ENCODE measurements around the gene DKC1.
A peak's percentile ranks its signal among the peaks of the same experiment; 100 is the strongest.

DKC1 gene

GRCh38 chrX:154775419-154776349, 13.0 kb downstream of the DKC1 start:
- H3K4me3 ChIP-seq (ENCODE audit: severe bottlenecking) = no peak overlapping the region
- no peaks in the 10 kb centered on the region for H3K9me3 ChIP-seq (ENCODE audit: severe bottlenecking)
- TF ChIP-seq, protein P1, sequence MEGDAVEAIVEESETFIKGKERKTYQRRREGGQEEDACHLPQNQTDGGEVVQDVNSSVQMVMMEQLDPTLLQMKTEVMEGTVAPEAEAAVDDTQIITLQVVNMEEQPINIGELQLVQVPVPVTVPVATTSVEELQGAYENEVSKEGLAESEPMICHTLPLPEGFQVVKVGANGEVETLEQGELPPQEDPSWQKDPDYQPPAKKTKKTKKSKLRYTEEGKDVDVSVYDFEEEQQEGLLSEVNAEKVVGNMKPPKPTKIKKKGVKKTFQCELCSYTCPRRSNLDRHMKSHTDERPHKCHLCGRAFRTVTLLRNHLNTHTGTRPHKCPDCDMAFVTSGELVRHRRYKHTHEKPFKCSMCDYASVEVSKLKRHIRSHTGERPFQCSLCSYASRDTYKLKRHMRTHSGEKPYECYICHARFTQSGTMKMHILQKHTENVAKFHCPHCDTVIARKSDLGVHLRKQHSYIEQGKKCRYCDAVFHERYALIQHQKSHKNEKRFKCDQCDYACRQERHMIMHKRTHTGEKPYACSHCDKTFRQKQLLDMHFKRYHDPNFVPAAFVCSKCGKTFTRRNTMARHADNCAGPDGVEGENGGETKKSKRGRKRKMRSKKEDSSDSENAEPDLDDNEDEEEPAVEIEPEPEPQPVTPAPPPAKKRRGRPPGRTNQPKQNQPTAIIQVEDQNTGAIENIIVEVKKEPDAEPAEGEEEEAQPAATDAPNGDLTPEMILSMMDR (IDR thresholded peaks at IDR 0.05; ENCODE audit: poor library complexity, severe bottlenecking) = no peak
- no peaks in the 10 kb centered on the region for H3K27me3 ChIP-seq (ENCODE audit: insufficient read depth, poor library complexity, severe bottlenecking)
- H3K27ac ChIP-seq (ENCODE audit: poor library complexity, severe bottlenecking) = no peak overlapping the region
- H3K4me1 ChIP-seq (ENCODE audit: insufficient read depth, poor library complexity, severe bottlenecking) = no peaks in the 10 kb centered on the region
- ATAC-seq (ENCODE audit: low read depth) (peak; percentile 38; the same call in 1 of the 3 replicates), DNase-seq (ENCODE audit: low spot score) (no peak)
- peaks cover 61% of the 10 kb centered on the region for H3K36me3 ChIP-seq (ENCODE audit: low read depth)

DNA sequence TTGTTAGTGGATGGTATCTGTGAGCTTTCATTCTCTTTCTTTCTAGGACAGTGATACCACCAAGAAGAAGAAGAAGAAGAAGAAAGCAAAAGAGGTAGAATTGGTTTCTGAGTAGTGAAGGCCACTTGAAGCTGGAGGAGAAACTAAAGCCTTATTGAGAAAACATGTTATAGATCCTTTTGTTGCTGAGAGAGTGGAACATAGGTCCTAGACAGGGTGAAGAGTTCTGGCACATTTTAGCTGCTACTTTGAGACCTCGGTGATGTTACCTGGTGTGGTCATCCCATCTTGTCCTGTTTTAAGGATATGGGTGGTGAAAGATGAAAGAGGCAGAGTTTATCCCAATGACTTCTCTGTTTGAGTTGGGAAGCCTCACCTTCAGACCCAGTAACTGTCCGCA, 14.1 kb downstream of the DKC1 start:
- Histone ChIP-seq H3K4me3 (ENCODE audit: severe bottlenecking) (no peak overlapping the region), H3K36me3 (ENCODE audit: low read depth) (peaks cover 54% of the 10 kb centered on the region), H3K9me3 (ENCODE audit: severe bottlenecking) (no peaks in the 10 kb centered on the region), H3K27me3 (ENCODE audit: insufficient read depth, poor library complexity, severe bottlenecking) (no peaks in the 10 kb centered on the region), H3K27ac (ENCODE audit: poor library complexity, severe bottlenecking) (no peak overlapping the region), H3K4me1 (ENCODE audit: insufficient read depth, poor library complexity, severe bottlenecking) (no peaks in the 10 kb centered on the region)
- no peak for ATAC-seq (ENCODE audit: low read depth)
- TF ChIP-seq, protein P1 (IDR thresholded peaks at IDR 0.05; ENCODE audit: poor library complexity, severe bottlenecking) = no peak
- no peak for DNase-seq (ENCODE audit: low spot score)

DNA sequence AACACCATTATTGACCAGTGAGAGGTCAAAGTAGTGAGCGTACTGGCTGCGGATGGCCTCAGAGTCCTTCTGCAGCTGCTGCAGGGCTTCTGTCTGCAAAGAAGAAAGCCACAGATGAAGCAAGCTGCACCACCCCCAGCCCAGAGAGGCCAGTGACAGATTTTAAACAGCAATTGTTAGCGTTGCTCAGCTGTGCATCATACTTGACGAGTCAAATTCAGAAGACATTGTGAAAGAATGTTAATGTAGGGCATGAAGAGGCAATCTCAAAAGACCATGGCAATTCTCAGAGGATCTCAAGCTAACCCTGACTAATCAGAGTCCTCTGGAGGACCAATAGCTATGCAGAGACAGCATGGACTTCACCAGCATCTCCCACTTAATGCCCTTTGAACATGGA, 16.6 kb downstream of the DKC1 start:
- Histone ChIP-seq H3K27me3 (ENCODE audit: insufficient read depth, poor library complexity, severe bottlenecking) (no peaks in the 10 kb centered on the region), H3K4me3 (ENCODE audit: severe bottlenecking) (no peak overlapping the region), H3K36me3 (ENCODE audit: low read depth) (peaks cover 35% of the 10 kb centered on the region), H3K9me3 (ENCODE audit: severe bottlenecking) (no peaks in the 10 kb centered on the region), H3K4me1 (ENCODE audit: insufficient read depth, poor library complexity, severe bottlenecking) (no peaks in the 10 kb centered on the region), H3K27ac (ENCODE audit: poor library complexity, severe bottlenecking) (no peak overlapping the region)
- TF ChIP-seq, protein P1 (IDR thresholded peaks at IDR 0.05; ENCODE audit: poor library complexity, severe bottlenecking) = no peak
- peak; percentile 33; the same call in 1 of the 3 replicates for ATAC-seq (ENCODE audit: low read depth)
- DNase-seq (ENCODE audit: low spot score) = no peak

DNA sequence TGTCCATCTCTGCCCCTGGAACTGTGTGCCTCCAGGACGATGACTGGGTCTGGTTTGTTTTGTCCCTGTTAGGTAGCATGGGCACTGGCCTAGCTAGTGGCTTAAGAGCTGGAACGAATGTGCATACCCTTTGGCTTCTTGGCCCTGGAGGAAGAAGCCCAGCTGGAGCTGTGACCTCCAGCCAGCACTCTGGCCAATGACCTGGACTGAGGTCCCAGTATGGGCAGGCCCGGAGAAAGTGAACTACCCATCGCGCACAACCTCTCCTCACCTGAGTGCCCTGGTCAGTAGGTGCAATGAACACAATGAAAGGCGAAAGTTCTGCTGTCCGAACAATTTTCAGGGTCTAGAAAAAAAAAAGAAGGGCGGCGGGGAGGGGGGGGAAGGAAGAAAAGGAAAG, 18.3 kb downstream of the DKC1 start:
- Histone ChIP-seq H3K9me3 (ENCODE audit: severe bottlenecking) (no peaks in the 10 kb centered on the region), H3K27ac (ENCODE audit: poor library complexity, severe bottlenecking) (no peak overlapping the region), H3K27me3 (ENCODE audit: insufficient read depth, poor library complexity, severe bottlenecking) (no peaks in the 10 kb centered on the region), H3K4me3 (ENCODE audit: severe bottlenecking) (no peak overlapping the region), H3K36me3 (ENCODE audit: low read depth) (peaks cover 18% of the 10 kb centered on the region), H3K4me1 (ENCODE audit: insufficient read depth, poor library complexity, severe bottlenecking) (no peaks in the 10 kb centered on the region)
- TF ChIP-seq, protein P1 (IDR thresholded peaks at IDR 0.05; ENCODE audit: poor library complexity, severe bottlenecking) = no peak
- ATAC-seq (ENCODE audit: low read depth) = no peak; the same call in 2 of the 3 replicates
- no peak for DNase-seq (ENCODE audit: low spot score)
